ENCODE measurements around the gene NAV1. TPM values are rescaled to one million over a fixed set of nuclear protein-coding genes. Genes with fewer than 3 reads are reported as not detected.
A peak's percentile ranks its signal among the peaks of the same experiment; 100 is the strongest.

NAV1 gene
- total RNA-seq, 1 experiment from 2014 or later: 45.3 TPM

- Histone ChIP-seq H2AFZ (no peak overlapping the region), H3K36me3 (ENCODE audit: low read depth) (no peaks in the 10 kb centered on the region), H3F3A (ENCODE audit: insufficient read depth, low read depth) (peaks cover 48% of the 10 kb centered on the region), H3K9me2 (ENCODE audit: insufficient read depth) (no peaks in the 10 kb centered on the region), H3K79me2 (ENCODE audit: low read depth) (no peaks in the 10 kb centered on the region), H3K4me1 (replicated peaks; ENCODE audit: insufficient read depth) (peaks cover 19% of the 10 kb centered on the region), H3K27me3 (ENCODE audit: insufficient read depth, low read depth) (no peaks in the 10 kb centered on the region), H4K20me1 (ENCODE audit: insufficient read depth) (no peaks in the 10 kb centered on the region), H3K27ac (no peak overlapping the region), H3K9me3 (ENCODE audit: insufficient read depth, low read depth) (no peaks in the 10 kb centered on the region), H3K4me2 (peak overlapping the region; percentile 79; the same call in 1 of the 2 replicates), H3K4me3 (no peak overlapping the region)
- ChIA-PET POLR2A (ENCODE audit: unreplicated experiment) (no interaction called here), CTCF (no interaction called here)
- DNase-seq: no peak
- no TSS peak for BruUV-seq (replicated peaks)
- intact Hi-C loops (cut with micrococcal nuclease; ENCODE audit: unreplicated experiment): no loop called here
- no peak for TF ChIP-seq EZH2 (IDR thresholded peaks at IDR 0.05; ENCODE audit: low read depth)
- TF ChIP-seq, protein P1, sequence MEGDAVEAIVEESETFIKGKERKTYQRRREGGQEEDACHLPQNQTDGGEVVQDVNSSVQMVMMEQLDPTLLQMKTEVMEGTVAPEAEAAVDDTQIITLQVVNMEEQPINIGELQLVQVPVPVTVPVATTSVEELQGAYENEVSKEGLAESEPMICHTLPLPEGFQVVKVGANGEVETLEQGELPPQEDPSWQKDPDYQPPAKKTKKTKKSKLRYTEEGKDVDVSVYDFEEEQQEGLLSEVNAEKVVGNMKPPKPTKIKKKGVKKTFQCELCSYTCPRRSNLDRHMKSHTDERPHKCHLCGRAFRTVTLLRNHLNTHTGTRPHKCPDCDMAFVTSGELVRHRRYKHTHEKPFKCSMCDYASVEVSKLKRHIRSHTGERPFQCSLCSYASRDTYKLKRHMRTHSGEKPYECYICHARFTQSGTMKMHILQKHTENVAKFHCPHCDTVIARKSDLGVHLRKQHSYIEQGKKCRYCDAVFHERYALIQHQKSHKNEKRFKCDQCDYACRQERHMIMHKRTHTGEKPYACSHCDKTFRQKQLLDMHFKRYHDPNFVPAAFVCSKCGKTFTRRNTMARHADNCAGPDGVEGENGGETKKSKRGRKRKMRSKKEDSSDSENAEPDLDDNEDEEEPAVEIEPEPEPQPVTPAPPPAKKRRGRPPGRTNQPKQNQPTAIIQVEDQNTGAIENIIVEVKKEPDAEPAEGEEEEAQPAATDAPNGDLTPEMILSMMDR (conservative IDR thresholded peaks at IDR 0.05): no peak
These were observed 34.0 kb upstream of the NAV1 start for GRCh38 chr1:201504799-201505502.

DNA sequence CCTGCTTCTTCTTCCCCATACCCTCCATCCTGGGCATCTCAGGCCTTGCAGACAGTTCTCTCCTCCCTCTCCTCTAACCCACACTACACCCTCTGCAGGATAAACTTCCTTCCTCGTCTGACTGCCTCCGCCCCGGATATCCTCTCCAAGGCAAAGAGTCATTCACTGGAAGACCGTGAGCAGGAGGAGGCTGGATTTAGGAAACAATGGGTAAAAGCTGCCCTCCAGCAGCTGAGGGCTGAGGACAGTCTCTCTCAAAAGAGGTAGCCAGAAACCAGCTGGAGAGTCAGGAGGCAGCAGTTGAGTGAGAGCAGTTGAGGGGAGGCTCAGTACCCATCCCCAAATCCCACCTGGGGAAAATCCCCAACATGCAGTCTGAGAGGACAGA, 33.4 kb upstream of the NAV1 start:
- no TSS peak for BruUV-seq (replicated peaks)
- H3K9me2 ChIP-seq (ENCODE audit: insufficient read depth): no peaks in the 10 kb centered on the region
- no peaks in the 10 kb centered on the region for H3K79me2 ChIP-seq (ENCODE audit: low read depth)
- ChIA-PET CTCF (no interaction called here), POLR2A (ENCODE audit: unreplicated experiment) (no interaction called here)
- peak overlapping the region; percentile 79 for H3K4me2 ChIP-seq
- no peaks in the 10 kb centered on the region for H3K27me3 ChIP-seq (ENCODE audit: insufficient read depth, low read depth)
- H3F3A ChIP-seq (ENCODE audit: insufficient read depth, low read depth): peaks cover 48% of the 10 kb centered on the region
- H3K4me1 ChIP-seq (replicated peaks; ENCODE audit: insufficient read depth): peaks cover 19% of the 10 kb centered on the region
- intact Hi-C loops (cut with micrococcal nuclease; ENCODE audit: unreplicated experiment): no loop called here
- no peak overlapping the region for H2AFZ ChIP-seq
- TF ChIP-seq, protein P1 (conservative IDR thresholded peaks at IDR 0.05): no peak
- TF ChIP-seq EZH2 (IDR thresholded peaks at IDR 0.05; ENCODE audit: low read depth): no peak
- H3K36me3 ChIP-seq (ENCODE audit: low read depth): no peaks in the 10 kb centered on the region
- H3K9me3 ChIP-seq (ENCODE audit: insufficient read depth, low read depth): no peaks in the 10 kb centered on the region
- no peak overlapping the region for H3K27ac ChIP-seq
- no peaks in the 10 kb centered on the region for H4K20me1 ChIP-seq (ENCODE audit: insufficient read depth)
- peak in 1 of 2 experiments; percentile 17 for DNase-seq
- no peak overlapping the region for H3K4me3 ChIP-seq

DNA sequence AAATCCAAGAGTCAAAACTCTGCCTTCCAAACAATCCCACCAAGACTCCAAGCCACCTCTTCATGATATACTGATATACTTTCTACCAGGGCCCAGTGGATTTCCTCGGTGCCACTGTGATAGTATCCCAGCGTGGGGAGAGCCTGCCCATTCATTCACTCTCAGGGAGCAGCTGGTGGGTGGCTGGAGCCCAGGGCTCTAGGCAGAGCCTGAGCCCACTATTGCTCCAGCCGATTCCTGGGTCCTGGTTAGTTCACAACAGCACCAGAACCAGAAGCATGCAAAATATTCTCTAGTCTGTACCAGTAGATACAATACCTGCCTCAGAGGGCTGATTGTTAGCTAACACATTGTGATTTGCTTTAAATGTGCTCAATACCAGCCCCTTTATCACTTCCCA, 32.8 kb upstream of the NAV1 start:
- Histone ChIP-seq H2AFZ (no peak overlapping the region), H3K9me3 (ENCODE audit: insufficient read depth, low read depth) (no peaks in the 10 kb centered on the region), H3K36me3 (ENCODE audit: low read depth) (no peaks in the 10 kb centered on the region), H4K20me1 (ENCODE audit: insufficient read depth) (no peaks in the 10 kb centered on the region), H3K27ac (no peak overlapping the region), H3K4me2 (peak overlapping the region; percentile 79), H3K9me2 (ENCODE audit: insufficient read depth) (no peaks in the 10 kb centered on the region), H3K4me1 (replicated peaks; ENCODE audit: insufficient read depth) (peaks cover 22% of the 10 kb centered on the region), H3K27me3 (ENCODE audit: insufficient read depth, low read depth) (no peaks in the 10 kb centered on the region), H3K4me3 (peak overlapping the region; percentile 59; the same call in 1 of the 2 replicates), H3F3A (ENCODE audit: insufficient read depth, low read depth) (peaks cover 48% of the 10 kb centered on the region), H3K79me2 (ENCODE audit: low read depth) (no peaks in the 10 kb centered on the region)
- intact Hi-C loops (cut with micrococcal nuclease; ENCODE audit: unreplicated experiment): loop anchor here (2.0 kb wide), 1 partner anchor 71 kb away; no protein-coding TSS in a partner anchor
- no peak for DNase-seq
- POLR2A ChIA-PET (ENCODE audit: unreplicated experiment): no interaction called here
- CTCF ChIA-PET: interaction anchor here (2.1 kb wide), 1 partner anchor 24 kb away, joined by 5 read pairs; no protein-coding TSS in a partner anchor
- TF ChIP-seq, protein P1 (conservative IDR thresholded peaks at IDR 0.05): no peak
- TF ChIP-seq EZH2 (IDR thresholded peaks at IDR 0.05; ENCODE audit: low read depth): no peak
- no TSS peak for BruUV-seq (replicated peaks)
